Stimulated activated CD4-positive, alpha-beta T cell treated with anti-CD3 and anti-CD28 coated beads, Interleukin-4, amount 100 ng/mL, for 48 hours (primary cell): Measurements from ENCODE around the gene PDIA2.
"Not testable (repeated sequence)": the region's sequence is repeated elsewhere in the genome, so short reads cannot be mapped to it uniquely, and the experiment has no call there.

Experiments used
- DNase-seq, 2 donors: peaks; one replicate each; pipeline ENCODE4 v3.0.0-alpha.2; 2020; ENCODE audit warnings: low read depth in 2 of 2

PDIA2 gene

DNA sequence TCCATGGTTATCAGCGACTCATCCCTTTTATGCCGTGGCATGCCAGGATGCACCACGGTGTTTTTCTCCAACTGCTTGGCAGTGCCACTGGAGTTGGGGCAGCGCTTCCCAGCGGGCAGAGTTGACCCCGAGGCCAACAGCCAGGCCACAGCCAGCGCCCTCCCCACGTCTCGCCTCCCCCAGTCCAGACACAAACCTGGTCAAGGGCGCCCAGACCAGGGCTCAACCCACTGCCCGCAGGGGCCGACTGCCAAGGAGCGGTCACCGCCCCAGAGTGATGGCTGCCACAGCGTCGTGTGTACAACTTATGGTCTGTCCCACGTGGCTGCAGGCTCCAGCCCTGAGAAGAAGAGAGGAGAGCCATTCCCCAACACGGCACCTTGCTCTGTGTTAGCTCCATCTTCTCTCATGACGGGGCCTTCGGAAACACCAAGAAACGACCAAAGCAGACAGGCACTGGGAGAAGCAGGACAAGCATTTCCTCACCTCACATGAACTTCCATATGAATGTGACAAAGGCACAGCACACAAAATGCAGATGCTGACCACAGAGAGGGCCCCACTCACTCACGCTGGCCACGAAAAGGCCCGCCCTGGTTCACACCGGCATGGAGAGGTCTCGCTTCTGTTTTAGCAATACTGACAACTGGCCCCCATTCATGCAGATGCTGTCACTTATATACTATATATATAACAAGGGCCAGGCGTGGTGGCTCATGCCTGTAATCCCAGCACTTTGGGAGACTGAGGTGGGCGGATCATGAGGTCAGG is 42.6 kb downstream of the PDIA2 start:
- DNase-seq, result no peak

DNA sequence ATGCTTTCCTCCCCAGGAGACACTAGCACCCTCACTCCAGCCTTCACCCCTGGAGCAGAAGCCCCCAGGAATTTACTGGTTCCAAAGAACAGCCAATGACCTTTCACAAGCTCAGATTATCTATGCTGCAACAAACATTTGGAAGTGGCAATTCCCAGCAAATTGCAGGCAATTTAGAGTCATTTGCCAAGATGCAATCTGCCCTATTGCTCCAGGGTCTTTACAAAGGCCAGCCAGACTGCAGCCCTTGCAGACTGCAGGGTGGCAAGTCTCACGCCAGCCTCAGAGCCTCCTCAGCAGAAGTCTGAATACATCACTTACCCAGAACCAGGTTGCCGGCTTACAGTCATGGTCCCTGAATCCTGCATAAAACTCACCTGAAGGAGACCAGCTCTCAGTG is 47.8 kb downstream of the PDIA2 start:
- no peak for DNase-seq

DNA sequence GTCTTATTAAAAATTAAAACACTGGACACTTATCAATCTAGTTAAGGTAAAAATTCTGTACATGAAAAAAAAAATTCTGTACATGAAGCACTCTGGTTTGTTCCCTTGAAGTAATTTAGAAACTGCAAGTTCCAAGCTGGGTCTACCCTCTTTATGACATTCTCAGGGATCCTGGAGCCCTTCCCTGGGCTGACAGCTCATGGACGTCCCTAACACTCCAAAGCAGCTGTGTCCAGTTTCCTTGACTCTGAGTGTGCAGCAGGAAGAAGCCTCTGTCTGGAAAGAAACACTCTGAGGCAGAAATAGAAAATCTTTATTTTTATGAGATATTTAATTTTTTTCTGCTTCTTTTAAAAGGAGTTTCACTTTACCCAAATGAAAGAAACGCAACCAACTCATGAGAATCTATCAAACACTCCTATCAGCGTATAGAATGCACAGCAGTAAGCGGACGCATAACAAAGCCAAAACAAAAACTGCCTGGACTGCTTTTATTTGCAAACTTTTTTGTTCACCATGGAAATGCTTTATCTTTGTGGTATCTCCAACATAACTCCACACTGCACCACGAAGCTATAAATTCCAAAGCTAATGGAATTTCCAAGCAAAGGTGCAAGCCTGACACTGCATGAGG is 48.3 kb downstream of the PDIA2 start:
- not testable (repeated sequence) for DNase-seq

- DNase-seq, result no peak
These were observed 50.6 kb downstream of the PDIA2 start for GRCh38 chr16:333406-334094.

- DNase-seq, result not testable (repeated sequence)
These were observed 51.3 kb downstream of the PDIA2 start for GRCh38 chr16:334164-334832.

DNA sequence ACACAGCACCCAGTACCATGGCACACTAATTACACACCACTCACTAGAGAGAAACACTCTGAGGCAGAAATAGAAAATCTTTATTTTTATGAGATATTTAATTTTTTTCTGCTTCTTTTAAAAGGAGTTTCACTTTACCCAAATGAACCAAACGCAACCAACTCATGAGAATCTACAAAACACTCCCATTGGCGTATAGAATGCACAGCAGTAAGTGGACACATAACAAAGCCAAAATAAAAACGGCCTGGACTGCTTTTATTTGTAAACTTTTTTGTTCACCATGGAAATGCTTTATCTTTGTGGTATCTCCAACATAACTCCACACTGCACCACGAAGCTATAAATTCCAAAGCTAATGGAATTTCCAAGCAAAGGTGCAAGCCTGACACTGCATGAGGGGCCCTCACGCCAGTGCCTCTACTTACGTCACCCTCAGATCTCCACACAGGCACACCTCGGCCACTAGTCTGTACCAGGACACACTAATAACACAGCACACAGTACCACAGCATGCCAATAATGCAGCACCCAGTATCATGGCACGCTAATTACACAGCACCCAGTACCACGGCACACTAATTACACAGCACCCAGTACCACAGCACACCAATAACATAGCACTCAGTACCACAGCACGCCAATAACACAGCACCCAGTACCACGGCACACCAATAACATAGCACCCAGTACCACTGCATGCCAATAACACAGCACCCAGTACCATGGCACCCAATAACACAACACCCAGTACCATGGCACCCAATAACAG is 52.1 kb downstream of the PDIA2 start:
- not testable (repeated sequence) for DNase-seq

- no peak for DNase-seq
These were observed 53.3 kb downstream of the PDIA2 start for GRCh38 chr16:336269-336668.
